ENCODE results near the gene CTAG1B.
"Not testable (repeated sequence)": the region's sequence is repeated elsewhere in the genome, so short reads cannot be mapped to it uniquely, and the experiment has no call there.

Gene CTAG1B

GRCh38 chrX:154582994-154583393, 36.1 kb downstream of the CTAG1B start:
- DNase-seq (ENCODE audit: low read depth): not testable (repeated sequence)

- DNase-seq (ENCODE audit: low read depth): not testable (repeated sequence)
These were observed 44.0 kb downstream of the CTAG1B start for GRCh38 chrX:154575076-154575475.

GRCh38 chrX:154573061-154573460, 46.0 kb downstream of the CTAG1B start:
- DNase-seq (ENCODE audit: low read depth): not testable (repeated sequence)

GRCh38 chrX:154570361-154570760, 48.7 kb downstream of the CTAG1B start:
- DNase-seq (ENCODE audit: low read depth): not testable (repeated sequence)

All from stimulated activated CD8-positive, alpha-beta memory T cell treated with anti-CD3 and anti-CD28 coated beads, Interleukin-12 subunit alpha, Interleukin-12 subunit beta, amount 100 ng/mL, for 4 hours (primary cell).